ENCODE measurements around the gene LKAAEAR1. TPM values are rescaled to one million over a fixed set of nuclear protein-coding genes. Genes with fewer than 3 reads are reported as not detected.

Gene LKAAEAR1
- total and polyA plus RNA-seq, 9 of the 15 experiments (the other 6 are each of a cell fraction or from before 2014, with no cell fraction given), result not detected

DNA sequence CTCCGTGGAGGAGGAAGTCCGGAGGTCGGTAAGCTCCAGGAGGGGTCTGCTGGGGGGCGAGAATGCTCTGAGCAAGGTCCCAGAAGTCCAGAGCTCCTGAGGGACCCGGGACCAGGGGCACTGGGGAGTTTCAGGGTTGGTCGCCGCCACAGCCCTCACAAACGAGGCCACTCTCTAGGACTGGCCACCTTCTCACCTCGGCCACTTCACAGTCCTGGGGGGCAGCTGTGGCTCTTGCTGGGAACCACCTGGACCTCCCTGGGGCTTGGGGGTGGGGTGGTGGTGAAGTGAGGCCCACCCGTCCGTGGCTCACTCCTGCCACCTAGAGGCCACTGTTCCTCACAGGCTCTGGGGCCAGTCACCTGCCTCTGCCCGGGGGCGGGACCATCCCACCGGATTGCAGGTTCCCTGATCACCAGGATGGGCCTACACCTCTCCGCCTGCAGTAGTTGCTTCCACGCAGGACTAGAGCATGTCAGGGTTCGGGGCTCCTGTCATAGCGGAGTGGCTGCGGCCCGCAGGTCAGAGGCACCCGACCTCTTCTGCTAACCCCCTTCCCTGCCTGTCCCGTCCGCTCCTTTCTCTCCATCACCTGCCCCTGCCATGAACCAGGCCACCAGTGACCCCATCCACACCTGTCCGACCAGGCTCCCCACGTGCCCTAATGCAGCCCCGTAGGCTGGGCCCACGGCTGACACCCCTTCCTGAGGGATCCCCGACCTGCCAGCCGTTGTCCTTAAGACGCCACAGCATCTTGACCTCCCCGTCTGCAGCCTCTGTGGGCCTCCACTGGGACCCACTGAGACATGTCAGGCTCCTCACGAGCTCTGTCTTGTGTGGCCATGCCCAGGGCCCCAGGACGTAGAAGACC is 26.3 kb downstream of the LKAAEAR1 start (continued):
- TF ChIP-seq, protein P1, sequence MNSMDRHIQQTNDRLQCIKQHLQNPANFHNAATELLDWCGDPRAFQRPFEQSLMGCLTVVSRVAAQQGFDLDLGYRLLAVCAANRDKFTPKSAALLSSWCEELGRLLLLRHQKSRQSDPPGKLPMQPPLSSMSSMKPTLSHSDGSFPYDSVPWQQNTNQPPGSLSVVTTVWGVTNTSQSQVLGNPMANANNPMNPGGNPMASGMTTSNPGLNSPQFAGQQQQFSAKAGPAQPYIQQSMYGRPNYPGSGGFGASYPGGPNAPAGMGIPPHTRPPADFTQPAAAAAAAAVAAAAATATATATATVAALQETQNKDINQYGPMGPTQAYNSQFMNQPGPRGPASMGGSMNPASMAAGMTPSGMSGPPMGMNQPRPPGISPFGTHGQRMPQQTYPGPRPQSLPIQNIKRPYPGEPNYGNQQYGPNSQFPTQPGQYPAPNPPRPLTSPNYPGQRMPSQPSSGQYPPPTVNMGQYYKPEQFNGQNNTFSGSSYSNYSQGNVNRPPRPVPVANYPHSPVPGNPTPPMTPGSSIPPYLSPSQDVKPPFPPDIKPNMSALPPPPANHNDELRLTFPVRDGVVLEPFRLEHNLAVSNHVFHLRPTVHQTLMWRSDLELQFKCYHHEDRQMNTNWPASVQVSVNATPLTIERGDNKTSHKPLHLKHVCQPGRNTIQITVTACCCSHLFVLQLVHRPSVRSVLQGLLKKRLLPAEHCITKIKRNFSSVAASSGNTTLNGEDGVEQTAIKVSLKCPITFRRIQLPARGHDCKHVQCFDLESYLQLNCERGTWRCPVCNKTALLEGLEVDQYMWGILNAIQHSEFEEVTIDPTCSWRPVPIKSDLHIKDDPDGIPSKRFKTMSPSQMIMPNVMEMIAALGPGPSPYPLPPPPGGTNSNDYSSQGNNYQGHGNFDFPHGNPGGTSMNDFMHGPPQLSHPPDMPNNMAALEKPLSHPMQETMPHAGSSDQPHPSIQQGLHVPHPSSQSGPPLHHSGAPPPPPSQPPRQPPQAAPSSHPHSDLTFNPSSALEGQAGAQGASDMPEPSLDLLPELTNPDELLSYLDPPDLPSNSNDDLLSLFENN (IDR thresholded peaks at IDR 0.05; ENCODE audit: low read depth in 2 of 2, low read length in 2 of 2), result no peak
- TF ChIP-seq ZNF121 (CRISPR knock-in tag; conservative IDR thresholded peaks at IDR 0.05) (0 out of 2 replicates have a peak, but pooled peaks have one; percentile 14), ZNF232 (CRISPR knock-in tag; IDR thresholded peaks at IDR 0.05) (no peak), SRF (CRISPR knock-in tag; IDR thresholded peaks at IDR 0.05) (0 out of 4 replicates have a peak, but pooled peaks of 1 of the 2 experiments have one; percentile 13), ZNF12 (CRISPR knock-in tag; IDR thresholded peaks at IDR 0.05) (no peak), MTF1 (CRISPR knock-in tag; IDR thresholded peaks at IDR 0.05; ENCODE audit: borderline replicate concordance) (no peak), POU5F1 (IDR thresholded peaks at IDR 0.05; ENCODE audit: borderline replicate concordance, low read depth, low read length, partially characterized antibody) (no peak), ZC3H4 (CRISPR knock-in tag; IDR thresholded peaks at IDR 0.05; ENCODE audit: borderline replicate concordance) (no peak), ZNF584 (CRISPR knock-in tag; IDR thresholded peaks at IDR 0.05; ENCODE audit: low read depth) (no peak), ZBED1 (IDR thresholded peaks at IDR 0.05) (no peak), SMC3 (conservative IDR thresholded peaks at IDR 0.05; ENCODE audit: insufficient read depth, low read depth, low read length) (peak; percentile 45; the same call in 1 of the 2 replicates), TAF9B (IDR thresholded peaks at IDR 0.05; ENCODE audit: partially characterized antibody) (no peak), CHD4 (IDR thresholded peaks at IDR 0.05; ENCODE audit: insufficient read depth, insufficient replicate concordance, low read depth, low read length, poor library complexity, severe bottlenecking) (no peak), CC2D1A (IDR thresholded peaks at IDR 0.05) (peak; percentile 74; the same call in 1 of the 2 replicates), COPS2 (conservative IDR thresholded peaks at IDR 0.05) (no peak), ZSCAN32 (CRISPR knock-in tag; IDR thresholded peaks at IDR 0.05) (no peak), KLF16 (IDR thresholded peaks at IDR 0.05) (0 out of 2 replicates have a peak, but pooled peaks have one; percentile 30), ZZZ3 (IDR thresholded peaks at IDR 0.05) (no peak)
- TF ChIP-seq, protein P2, sequence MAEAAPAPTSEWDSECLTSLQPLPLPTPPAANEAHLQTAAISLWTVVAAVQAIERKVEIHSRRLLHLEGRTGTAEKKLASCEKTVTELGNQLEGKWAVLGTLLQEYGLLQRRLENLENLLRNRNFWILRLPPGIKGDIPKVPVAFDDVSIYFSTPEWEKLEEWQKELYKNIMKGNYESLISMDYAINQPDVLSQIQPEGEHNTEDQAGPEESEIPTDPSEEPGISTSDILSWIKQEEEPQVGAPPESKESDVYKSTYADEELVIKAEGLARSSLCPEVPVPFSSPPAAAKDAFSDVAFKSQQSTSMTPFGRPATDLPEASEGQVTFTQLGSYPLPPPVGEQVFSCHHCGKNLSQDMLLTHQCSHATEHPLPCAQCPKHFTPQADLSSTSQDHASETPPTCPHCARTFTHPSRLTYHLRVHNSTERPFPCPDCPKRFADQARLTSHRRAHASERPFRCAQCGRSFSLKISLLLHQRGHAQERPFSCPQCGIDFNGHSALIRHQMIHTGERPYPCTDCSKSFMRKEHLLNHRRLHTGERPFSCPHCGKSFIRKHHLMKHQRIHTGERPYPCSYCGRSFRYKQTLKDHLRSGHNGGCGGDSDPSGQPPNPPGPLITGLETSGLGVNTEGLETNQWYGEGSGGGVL (CRISPR knock-in tag; IDR thresholded peaks at IDR 0.05), result no peak
- TF ChIP-seq, protein P3, sequence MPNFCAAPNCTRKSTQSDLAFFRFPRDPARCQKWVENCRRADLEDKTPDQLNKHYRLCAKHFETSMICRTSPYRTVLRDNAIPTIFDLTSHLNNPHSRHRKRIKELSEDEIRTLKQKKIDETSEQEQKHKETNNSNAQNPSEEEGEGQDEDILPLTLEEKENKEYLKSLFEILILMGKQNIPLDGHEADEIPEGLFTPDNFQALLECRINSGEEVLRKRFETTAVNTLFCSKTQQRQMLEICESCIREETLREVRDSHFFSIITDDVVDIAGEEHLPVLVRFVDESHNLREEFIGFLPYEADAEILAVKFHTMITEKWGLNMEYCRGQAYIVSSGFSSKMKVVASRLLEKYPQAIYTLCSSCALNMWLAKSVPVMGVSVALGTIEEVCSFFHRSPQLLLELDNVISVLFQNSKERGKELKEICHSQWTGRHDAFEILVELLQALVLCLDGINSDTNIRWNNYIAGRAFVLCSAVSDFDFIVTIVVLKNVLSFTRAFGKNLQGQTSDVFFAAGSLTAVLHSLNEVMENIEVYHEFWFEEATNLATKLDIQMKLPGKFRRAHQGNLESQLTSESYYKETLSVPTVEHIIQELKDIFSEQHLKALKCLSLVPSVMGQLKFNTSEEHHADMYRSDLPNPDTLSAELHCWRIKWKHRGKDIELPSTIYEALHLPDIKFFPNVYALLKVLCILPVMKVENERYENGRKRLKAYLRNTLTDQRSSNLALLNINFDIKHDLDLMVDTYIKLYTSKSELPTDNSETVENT (CRISPR knock-in tag; IDR thresholded peaks at IDR 0.05), result no peak

Data from K562 (cell line).